Smooth muscle cell (in vitro differentiated cells): Measurements from ENCODE around the gene ZGPAT. TPM values are rescaled to one million over a fixed set of nuclear protein-coding genes. Genes with fewer than 3 reads are reported as not detected.

ENCODE experiments used
- DNase-seq: peaks from one replicate; lab custom pipeline; 2025; ENCODE audit not compliant: unreplicated experiment; lab: John Stamatoyannopoulos, UW
- H2AFZ ChIP-seq: fragments of 200-600 bp; sonication (generic); 2 replicates; pipeline ENCODE4 v1.6.0; 2016; ENCODE audit warnings: antibody characterized with exemption, low read depth, mild to moderate bottlenecking
- H3F3A ChIP-seq: fragments of 200-600 bp; sonication (generic); 2 replicates; pipeline ENCODE4 v1.6.0; 2017; ENCODE audit warnings: antibody characterized with exemption, low read depth
- H3K27ac ChIP-seq: fragments of 200-600 bp; sonication (generic); 2 replicates; pipeline ENCODE4 v1.5.1; 2016; ENCODE audit warnings: low read depth, mild to moderate bottlenecking
- H3K27me3 ChIP-seq: fragments of 200-600 bp; sonication (generic); 2 replicates; pipeline ENCODE4 v1.6.1; 2016; ENCODE audit warnings: low read depth, mild to moderate bottlenecking
- H3K36me3 ChIP-seq: fragments of 200-600 bp; sonication (generic); 2 replicates; pipeline ENCODE4 v1.5.1; 2016; ENCODE audit warnings: low read depth
- H3K4me1 ChIP-seq: fragments of 200-600 bp; sonication (generic); 2 replicates; pipeline ENCODE4 v1.5.1; 2016; ENCODE audit warnings: low read depth
- H3K4me2 ChIP-seq: fragments of 200-600 bp; sonication (generic); 2 replicates; pipeline ENCODE4 v1.6.0; 2016; ENCODE audit warnings: mild to moderate bottlenecking
- H3K4me3 ChIP-seq: fragments of 200-600 bp; sonication (generic); 2 replicates; pipeline ENCODE4 v1.5.1; 2016; ENCODE audit warnings: mild to moderate bottlenecking
- H3K79me2 ChIP-seq: fragments of 200-600 bp; sonication (generic); 2 replicates; pipeline ENCODE4 v1.6.0; 2016; ENCODE audit warnings: low read depth, mild to moderate bottlenecking
- H3K9ac ChIP-seq: fragments of 200-600 bp; sonication (generic); 2 replicates; pipeline ENCODE4 v1.6.0; 2016; ENCODE audit warnings: low read depth
- H3K9me3 ChIP-seq: fragments of 200-600 bp; sonication (generic); replicated peaks from 2 replicates; pipeline ENCODE4 v1.5.1; 2016; ENCODE audit warnings: low read depth
- H4K20me1 ChIP-seq: fragments of 200-600 bp; sonication (generic); 2 replicates; pipeline ENCODE4 v1.6.0; 2016; ENCODE audit warnings: low read depth
- CTCF ChIP-seq: fragments of 200-600 bp; sonication (generic); IDR thresholded peaks from 2 replicates; pipeline ENCODE4 v1.5.1; 2017; ENCODE audit warnings: borderline replicate concordance, mild to moderate bottlenecking, antibody characterized with exemption; ENCODE audit not compliant: insufficient read depth, poor library complexity, severe bottlenecking
- WGBS: methylation state at CpG from one replicate; pipeline ENCODE4 v1.1.7; 2016; ENCODE audit warnings: low lambda C conversion rate; 5-methylcytosine and 5-hydroxymethylcytosine counted together
- polyA plus RNA-seq: library from polyadenylated mRNA; unstranded; fragments of >200 nt; fragmentation: Nextera tagmentation; extraction: Ambion mirVana; gene quantifications from 2 replicates; pipeline ENCODE4 v1.2.1, GENCODE V29; 2016
- total RNA-seq: library from RNA; depleted of rRNA; stranded (reverse); fragments of >200 nt; gene quantifications from 2 replicates; pipeline ENCODE4 v1.2.3, GENCODE V29; 2014

ZGPAT gene
- total and polyA plus RNA-seq, 2 experiments from 2014 or later: 13.8 to 32.3 TPM

- no peak for DNase-seq
- Histone ChIP-seq H3F3A (no peaks in the 10 kb centered on the region), H3K36me3 (no peaks in the 10 kb centered on the region), H3K9ac (no peak overlapping the region), H3K27ac (no peak overlapping the region), H3K4me3 (no peak overlapping the region), H3K4me1 (no peaks in the 10 kb centered on the region), H4K20me1 (no peaks in the 10 kb centered on the region), H2AFZ (no peak overlapping the region), H3K9me3 (no peaks in the 10 kb centered on the region), H3K4me2 (no peak overlapping the region), H3K27me3 (no peaks in the 10 kb centered on the region), H3K79me2 (no peaks in the 10 kb centered on the region)
- 91% methylated on average over 21 of the region's 40 CpGs for WGBS
- no peak for TF ChIP-seq CTCF
Observed at GRCh38 chr20:63690003-63690897, 17.6 kb upstream of the ZGPAT start.

GRCh38 chr20:63690898-63691710 lies 16.7 kb upstream of the ZGPAT start:
- H3K27ac ChIP-seq: no peak overlapping the region
- no peaks in the 10 kb centered on the region for H3F3A ChIP-seq
- no peaks in the 10 kb centered on the region for H3K36me3 ChIP-seq
- H2AFZ ChIP-seq: no peak overlapping the region
- no peaks in the 10 kb centered on the region for H3K9me3 ChIP-seq
- WGBS: 94% methylated on average over 22 of the region's 24 CpGs
- no peak overlapping the region for H3K4me2 ChIP-seq
- TF ChIP-seq CTCF: no peak
- no peaks in the 10 kb centered on the region for H3K27me3 ChIP-seq
- H3K9ac ChIP-seq: no peak overlapping the region
- no peaks in the 10 kb centered on the region for H3K4me1 ChIP-seq
- DNase-seq: no peak
- H3K79me2 ChIP-seq: no peaks in the 10 kb centered on the region
- H3K4me3 ChIP-seq: no peak overlapping the region
- no peaks in the 10 kb centered on the region for H4K20me1 ChIP-seq

- no peak overlapping the region for H3K4me2 ChIP-seq
- no peak for TF ChIP-seq CTCF
- 93% methylated on average over 21 of the region's 21 CpGs for WGBS
Observed at GRCh38 chr20:63691711-63692435, 16.0 kb upstream of the ZGPAT start.

More at GRCh38 chr20:63691711-63692435, 16.0 kb upstream of the ZGPAT start:
- H3K9me3 ChIP-seq: no peaks in the 10 kb centered on the region
- H3K9ac ChIP-seq: no peak overlapping the region
- no peaks in the 10 kb centered on the region for H3K79me2 ChIP-seq
- no peak overlapping the region for H2AFZ ChIP-seq
- H4K20me1 ChIP-seq: no peaks in the 10 kb centered on the region
- no peaks in the 10 kb centered on the region for H3F3A ChIP-seq
- no peak overlapping the region for H3K4me3 ChIP-seq
- no peaks in the 10 kb centered on the region for H3K27me3 ChIP-seq
- no peak for DNase-seq
- no peaks in the 10 kb centered on the region for H3K4me1 ChIP-seq
- no peaks in the 10 kb centered on the region for H3K36me3 ChIP-seq
- H3K27ac ChIP-seq: no peak overlapping the region
